ENCODE results near the gene PRR33.
A peak's percentile ranks its signal among the peaks of the same experiment; 100 is the strongest.

Gene PRR33

DNA sequence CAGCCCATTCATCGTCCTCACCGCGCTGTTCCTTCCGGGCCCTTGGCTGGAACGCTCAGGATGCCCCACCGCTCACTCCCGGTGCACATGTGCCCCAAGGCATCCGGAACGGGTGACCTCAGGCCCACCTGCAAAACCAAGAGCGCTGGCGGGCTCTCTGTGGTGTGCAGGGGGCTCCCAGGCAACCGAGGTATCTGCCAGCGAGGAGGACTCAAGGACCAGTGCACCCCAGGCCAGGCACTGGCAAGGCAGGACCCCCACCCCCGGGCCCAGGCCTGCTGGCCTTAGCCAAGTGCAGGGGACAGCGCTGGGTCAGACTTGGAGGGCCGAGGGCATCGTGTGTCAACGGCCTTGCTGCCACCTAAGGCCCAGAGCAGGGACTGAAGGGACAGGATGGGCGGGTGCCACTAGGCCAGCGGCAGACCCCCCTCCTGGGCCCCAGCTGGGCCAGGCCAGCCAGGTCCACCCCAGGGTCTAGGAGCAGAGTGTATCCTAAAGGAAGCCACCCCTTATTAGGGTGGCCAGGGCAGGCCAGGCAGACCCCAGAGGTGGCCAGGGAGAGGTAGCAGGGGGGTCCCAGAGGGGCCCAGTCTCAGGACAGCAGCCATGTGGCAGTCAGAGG, 36.3 kb upstream of the PRR33 start:
- DNase-seq = no peak

DNA sequence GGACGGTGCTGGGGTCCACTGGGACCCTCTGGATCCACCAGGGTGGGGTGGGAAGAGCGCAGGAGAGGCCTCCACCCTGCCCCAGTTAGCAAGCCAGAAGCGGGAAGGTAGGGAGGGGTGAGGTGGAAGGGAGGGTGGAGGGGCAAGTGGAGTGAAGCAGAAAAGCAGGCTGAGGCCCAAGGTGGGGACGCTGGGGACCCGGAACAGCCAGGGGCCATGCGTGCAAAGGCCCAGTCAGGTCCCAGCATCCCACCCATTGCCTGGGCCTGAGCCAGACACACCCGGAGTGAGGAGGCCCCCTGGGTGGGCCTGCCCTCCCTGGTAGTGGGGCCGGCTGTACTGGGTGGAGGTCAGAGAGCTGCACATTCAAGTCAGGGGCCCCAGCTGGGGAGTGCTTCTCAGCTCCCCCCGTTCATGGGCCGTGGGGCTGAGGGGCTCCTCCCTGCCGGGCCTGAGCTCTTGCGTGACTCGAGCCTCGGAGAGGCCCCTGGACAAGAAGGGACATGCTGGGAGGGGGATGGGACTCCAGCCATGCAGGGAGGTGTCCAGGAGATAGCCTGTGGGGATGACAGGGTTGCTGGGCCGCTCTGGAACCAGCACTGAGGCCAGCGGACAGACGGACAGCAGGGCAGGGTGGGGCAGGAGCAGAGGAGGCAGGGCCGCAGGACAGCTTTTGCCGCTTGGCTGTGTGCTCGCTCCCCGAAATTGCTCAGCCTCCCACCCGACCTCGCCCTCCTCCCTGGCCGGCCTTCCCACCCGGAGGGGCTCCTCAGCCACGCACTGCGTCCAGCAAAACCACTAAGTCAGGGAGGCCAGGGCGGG, 35.5 kb upstream of the PRR33 start:
- no peak for DNase-seq

DNA sequence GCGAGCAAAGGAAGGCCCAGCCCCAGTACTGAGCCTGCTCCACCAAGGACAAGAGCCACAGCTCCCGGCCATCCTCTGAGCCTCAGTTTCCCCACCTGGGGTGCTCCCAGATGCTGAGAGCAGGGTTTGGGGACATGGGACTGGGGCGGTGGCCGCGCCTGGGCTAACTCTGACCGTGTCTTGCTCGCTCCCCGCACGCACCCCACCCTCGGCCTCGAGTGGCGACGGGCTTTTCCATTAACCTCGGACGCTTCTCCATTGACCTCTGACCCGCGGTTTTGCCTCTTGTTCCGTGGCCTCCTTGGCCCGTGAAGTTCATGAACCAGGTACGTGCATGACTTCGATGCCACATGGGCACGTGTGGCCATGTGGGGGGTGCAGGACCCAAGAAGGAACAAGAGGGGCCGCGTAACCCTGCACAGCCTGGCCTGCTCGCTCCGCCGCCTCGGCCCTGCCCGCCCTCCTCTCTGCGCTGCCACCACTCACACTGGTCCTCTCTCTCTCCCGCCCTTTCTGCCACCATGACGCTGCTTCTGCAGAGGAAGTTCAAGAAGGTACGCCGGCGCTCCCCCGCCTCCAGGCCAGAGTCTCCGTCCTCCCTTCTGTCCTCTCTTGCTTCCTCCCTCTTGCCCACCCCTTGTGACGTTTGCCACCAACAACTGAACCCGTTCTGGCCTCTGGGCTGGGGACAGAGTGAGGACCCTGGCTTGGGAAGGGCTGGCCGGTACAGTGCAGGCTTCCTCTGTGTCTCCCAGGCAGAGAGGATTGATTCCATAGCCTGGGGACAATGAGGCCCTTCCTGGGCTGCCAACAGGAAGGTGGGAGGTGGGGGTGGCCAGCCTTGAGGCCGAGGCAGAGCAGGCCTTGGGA, 34.7 kb upstream of the PRR33 start:
- DNase-seq = no peak

GRCh38 chr11:1925373-1926155, 33.9 kb upstream of the PRR33 start:
- DNase-seq = no peak

GRCh38 chr11:1924646-1925372, 33.1 kb upstream of the PRR33 start:
- DNase-seq = no peak

- DNase-seq = no peak
Observed at GRCh38 chr11:1924181-1924580, 32.5 kb upstream of the PRR33 start.

- no peak for DNase-seq
Observed at GRCh38 chr11:1923201-1923956, 31.7 kb upstream of the PRR33 start.

- DNase-seq = no peak
Observed at GRCh38 chr11:1922481-1923081, 30.9 kb upstream of the PRR33 start.

GRCh38 chr11:1921574-1922141, 30.0 kb upstream of the PRR33 start:
- peak; percentile 55 for DNase-seq

DNA sequence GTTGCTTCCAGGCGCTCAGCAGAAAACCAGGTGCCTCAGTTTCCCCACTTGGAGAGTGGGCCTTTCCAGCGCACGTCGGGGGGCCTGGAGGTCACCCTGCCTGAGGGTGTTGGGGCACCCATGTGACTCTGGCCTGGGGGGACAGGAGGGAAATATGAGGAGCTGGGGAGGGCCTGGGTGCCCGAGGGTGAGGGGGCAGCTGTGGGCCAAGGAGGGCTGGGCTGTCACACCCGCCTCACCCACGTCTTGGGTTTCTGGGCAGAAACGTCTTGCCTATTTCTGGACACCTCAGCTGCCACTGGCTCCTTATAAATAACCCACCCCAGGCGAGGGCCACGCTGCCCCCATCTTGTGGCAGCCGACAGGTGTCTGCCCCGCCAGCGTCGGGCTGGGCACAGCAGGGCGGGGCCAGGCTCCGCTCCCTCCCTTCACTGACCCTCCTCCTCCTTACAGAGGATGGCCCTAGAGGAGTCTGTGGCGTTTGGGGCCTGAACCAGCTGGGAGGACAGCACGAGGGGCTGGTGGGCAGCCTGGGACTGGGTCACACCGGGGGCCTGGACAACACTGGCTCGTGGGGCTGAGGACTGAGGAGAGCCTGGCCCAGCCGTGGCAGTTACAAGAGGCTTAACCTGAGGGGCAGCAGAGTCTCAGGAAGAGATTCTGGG, 29.3 kb upstream of the PRR33 start:
- DNase-seq = no peak

DNA sequence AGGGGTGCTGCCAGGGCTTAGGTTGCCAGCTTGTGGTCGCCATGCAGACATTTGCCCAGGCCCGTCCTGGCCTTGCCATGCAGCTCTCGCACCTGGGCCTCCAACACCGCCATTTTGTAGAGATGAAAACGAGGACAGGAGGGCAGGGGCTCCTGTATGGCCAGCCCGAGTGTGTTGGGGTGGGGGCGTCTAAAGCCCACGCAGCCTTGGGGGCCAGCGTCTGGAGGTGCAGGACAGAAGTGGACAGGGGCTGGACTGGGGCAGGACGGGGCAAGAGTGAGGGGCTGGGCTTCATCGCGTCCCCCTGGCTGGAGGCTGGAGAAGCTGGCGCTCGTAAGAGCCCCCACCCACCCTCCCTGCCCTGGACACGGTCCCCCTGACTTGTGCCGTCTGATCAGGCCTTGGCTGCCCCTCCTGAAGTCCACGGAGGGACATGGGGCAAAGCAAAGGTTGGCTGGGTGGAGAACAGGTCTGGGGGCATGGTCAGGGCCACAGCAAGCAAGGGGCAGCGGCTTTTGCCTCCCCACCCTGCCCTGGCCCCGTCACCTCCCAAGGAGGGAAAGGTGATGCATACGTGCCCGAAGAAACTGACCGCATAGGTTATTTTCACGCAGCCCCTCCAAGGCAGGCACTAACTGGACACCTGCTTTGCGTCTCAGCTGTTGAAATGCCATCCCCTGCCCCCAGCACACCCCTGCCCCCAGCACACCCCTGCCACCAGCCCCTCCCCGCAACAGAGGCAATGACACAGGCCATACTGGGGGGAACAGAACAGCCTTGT, 28.6 kb upstream of the PRR33 start:
- no peak for DNase-seq

- no peak for DNase-seq
Observed at GRCh38 chr11:1919391-1920127, 27.9 kb upstream of the PRR33 start, which contains the start of gene TNNT3. TNNT3 (plus strand) TSS chr11:1919703; CDS start chr11:1922875, 3,172 bp downstream.

- no peak for DNase-seq
Observed at GRCh38 chr11:1918436-1919315, 27.0 kb upstream of the PRR33 start.

DNA sequence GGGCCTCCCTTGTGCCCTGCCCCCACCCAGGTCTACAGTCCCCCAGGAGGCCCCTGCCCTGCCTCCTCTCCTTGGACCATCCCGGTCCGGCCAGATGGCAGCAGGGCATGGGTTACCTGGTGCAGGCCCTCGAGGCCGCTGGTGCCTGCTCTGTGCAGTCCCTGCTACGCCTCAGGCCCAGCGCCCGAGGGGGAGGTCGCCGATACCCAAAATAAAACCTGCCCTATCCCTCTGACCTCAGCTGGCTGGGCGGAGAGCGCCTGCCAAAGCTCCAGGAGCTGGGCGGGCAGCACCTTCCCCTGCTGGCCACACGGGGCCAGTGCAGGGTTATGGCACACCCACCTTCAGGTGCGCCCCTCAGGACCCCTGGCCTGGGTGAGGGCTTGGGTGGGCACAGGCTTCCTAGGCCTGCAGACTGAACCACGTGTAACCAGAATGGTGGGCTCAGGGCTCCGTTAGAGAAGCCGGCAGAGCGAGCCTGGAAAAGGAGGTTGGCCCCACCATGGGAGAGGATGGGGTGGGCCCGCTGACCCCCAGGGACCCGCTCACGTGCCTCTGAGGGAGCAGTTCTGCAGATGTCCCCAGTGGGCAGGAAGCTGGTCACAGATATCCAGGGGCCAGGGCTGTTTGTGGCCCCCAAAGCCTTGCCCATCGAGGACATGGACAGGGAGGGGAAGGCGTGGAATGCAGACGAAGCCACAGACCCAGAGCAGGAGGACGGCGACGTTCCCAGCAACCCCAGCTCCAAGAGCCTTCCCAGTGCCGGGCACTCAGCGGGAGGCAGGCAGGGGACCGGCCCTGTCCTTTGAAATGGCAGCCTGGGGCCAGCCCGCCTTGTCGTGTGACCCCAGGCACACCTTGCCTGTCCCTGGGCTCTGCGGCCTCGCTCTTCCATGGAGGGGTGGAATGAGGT, 26.1 kb upstream of the PRR33 start:
- no peak for DNase-seq

DNA sequence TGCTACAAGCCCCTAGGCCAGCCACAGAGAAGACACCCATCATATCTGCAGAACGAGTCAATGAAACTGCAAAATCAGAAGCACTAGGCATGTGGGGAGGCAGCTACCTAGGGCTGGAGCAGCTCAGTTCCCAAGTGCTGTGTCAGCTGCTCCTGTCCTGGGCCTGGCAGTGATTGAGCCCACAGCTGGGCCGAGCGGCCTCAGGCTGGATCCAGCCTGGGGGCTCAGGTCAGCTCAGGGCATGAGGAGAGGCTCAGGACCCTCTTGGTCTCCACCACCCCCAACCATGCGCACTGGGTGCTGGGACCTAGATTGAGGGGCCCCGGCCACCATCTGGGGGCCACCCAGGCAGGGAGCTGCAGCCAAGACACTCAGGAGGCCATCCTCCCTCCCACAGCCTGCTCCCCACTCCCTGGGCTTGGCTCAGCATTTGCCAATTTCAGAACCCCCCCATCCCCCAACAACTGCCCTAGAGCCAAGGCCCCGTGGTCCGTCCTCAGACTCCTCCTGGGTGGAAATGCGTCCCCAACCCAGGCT, 25.4 kb upstream of the PRR33 start:
- DNase-seq = no peak
